Activated T-helper 1 cell treated with Interleukin-2 at 50 U/mL for 16 hours (primary cell): ENCODE results near the gene TPT1.

Experiments
- DNase-seq: peaks from one replicate; pipeline ENCODE4 v3.0.0-alpha.2; 2020; ENCODE audit warnings: low read depth

TPT1 gene

GRCh38 chr13:45333977-45334922, 6.7 kb downstream of the TPT1 start:
- peak; percentile 23 for DNase-seq

GRCh38 chr13:45333251-45333976, 7.6 kb downstream of the TPT1 start:
- no peak for DNase-seq

DNA sequence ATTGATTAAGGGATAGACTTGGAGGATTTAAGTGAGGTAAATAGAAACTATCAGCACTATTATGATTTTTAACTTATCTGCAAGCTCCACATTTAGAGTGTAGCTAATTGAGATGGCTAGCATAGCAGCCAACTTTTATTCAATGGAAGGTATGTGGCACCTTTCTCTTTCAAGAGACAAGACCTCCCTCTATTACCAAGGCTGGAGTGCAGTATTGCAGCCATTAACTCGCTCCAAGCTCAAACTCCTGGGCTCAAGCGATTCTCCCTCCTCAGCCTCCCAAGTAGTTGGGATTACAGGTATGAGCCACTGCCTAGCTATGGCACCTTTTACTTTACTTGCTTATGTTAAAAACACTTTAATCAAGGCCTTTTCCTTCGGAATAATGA, 8.2 kb downstream of the TPT1 start:
- DNase-seq, result no peak

GRCh38 chr13:45332036-45332830, 8.8 kb downstream of the TPT1 start:
- DNase-seq, result no peak

GRCh38 chr13:45331692-45332035, 9.3 kb downstream of the TPT1 start:
- no peak for DNase-seq

- DNase-seq, result no peak
Measured at GRCh38 chr13:45331123-45331619, 9.8 kb downstream of the TPT1 start.

GRCh38 chr13:45328661-45329111, 12.3 kb downstream of the TPT1 start:
- DNase-seq, result no peak

DNA sequence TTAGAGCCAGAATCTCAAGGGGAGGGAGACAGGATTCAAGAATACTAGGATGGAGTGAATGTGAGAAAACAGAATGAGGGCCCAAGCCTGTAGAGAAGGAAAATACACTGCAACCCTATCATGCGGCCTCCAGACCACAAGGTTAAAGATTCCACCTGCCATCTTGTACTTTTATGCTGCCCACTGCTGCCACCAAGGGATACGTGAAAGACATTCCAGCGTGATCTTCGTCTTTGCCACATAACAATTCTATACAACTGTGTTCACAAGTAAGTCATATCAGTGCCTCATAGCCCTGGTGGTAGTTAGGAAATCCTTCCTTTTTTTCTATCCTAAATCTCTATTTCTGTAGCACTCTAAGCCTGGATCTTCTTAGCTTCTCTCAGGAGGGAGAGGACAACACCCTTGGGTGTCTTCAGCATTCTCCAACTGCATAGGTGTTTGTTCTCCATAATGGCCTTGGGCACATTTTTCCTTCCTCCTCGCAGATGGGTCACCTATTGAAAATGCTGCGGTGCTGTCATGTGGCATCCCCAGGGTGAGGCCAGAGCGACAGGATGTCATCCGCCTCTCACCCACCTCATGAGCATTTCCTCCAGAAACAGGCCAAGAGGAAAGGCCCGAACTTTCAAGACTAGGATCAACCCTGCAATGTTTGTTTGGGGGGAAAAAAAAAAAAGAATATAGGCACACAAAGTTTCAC, 13.6 kb downstream of the TPT1 start:
- no peak for DNase-seq

GRCh38 chr13:45325806-45326205, 15.2 kb downstream of the TPT1 start:
- no peak for DNase-seq

- DNase-seq, result no peak
Measured at GRCh38 chr13:45320876-45321629, 19.9 kb downstream of the TPT1 start.

DNA sequence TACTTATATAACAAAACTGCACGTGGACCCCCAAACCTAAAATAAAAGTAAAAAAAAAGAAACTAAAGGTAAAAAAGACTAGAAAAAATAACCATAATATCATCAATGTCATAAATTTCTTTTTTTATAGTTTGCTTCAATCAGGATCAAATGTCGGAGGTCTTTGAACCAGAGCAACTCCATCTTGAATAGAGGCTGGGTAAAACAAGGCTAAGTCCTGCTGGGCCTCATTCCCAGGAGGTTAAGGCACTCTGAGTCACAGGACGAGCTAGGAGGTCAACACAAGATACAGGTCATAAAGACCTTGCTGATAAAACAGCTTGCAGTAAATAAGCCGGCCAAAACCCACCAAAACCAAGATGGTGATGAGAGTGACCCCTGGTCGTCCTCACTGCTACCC, 24.0 kb downstream of the TPT1 start:
- DNase-seq, result no peak

DNA sequence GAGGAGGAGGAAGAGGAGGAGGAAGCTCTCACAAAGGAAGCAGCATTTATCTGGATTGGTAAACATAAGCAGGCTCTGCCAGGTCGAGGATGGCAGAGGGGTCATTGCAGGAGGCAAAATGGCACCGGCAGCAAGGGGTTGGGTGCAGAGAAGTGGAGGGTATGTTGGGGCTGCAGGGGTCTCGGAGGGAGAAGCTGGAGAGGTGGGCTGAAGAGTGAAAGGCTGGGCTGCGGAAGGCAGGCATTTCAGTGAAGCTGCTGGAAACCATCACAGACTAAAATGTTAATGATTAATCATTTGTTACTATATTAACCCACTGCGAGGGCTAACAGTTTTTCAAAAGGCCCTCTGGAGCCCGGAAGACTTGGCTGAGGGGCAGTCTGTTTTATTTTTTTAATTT, 24.6 kb downstream of the TPT1 start:
- no peak for DNase-seq

- DNase-seq, result no peak
Measured at GRCh38 chr13:45315520-45316167, 25.3 kb downstream of the TPT1 start.

- no peak for DNase-seq
Measured at GRCh38 chr13:45314822-45315221, 26.2 kb downstream of the TPT1 start.

DNA sequence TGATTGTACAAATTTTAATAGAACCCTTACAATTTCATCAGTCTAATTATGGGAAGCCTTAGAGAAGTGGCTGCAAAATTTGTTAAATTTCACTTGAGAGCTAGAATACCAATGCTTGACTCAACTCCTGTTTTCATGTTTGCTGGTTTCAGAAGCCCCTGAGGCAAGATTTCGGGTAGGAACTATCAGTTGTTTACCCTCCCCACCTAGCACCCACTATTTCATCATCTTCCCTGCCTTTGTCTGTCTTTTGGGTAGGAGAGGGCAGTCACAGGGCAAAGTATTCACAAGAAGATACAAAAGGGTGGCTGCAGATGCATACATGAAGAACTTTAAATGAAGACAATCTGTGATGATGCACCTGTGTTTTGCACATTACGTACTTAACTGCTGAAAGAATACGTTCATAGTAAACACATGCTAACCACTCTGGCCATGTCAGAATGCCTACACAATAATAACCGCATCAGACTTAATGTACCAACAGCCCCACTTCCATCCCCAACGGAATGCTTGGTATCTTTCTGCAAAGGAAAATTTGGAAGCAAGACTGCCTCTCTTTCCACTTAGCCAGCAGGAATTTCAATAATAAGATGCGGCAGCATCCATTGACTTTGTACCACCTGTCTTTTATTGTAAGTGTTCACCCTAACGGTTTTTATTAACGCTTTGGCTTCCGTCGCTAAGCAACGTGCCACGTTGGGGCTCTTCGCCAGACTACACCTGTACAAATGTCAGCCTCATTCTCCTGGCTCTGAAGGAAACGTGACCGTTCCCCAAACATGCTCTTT, 30.4 kb downstream of the TPT1 start:
- DNase-seq, result no peak

- no peak for DNase-seq
Measured at GRCh38 chr13:45306966-45307365, 34.0 kb downstream of the TPT1 start.

DNA sequence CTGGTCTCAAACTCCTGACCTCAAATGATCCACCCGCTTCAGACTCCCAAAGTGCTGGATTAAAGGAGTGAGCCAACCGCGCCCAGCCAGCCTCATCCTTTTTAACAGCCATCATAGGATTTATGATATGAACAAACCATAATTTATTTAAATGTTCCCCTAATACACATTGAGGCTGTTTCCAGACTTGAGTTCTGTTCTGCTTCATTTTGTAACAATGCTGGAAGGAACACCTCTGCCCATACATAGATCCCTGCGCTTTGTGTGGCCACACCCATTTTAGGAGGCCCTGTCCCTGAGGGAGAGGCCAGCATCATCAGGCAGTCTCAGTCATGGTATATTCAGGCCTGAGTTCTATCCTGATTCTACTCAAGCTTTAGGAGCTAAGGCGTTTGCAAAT, 35.9 kb downstream of the TPT1 start:
- DNase-seq, result no peak

DNA sequence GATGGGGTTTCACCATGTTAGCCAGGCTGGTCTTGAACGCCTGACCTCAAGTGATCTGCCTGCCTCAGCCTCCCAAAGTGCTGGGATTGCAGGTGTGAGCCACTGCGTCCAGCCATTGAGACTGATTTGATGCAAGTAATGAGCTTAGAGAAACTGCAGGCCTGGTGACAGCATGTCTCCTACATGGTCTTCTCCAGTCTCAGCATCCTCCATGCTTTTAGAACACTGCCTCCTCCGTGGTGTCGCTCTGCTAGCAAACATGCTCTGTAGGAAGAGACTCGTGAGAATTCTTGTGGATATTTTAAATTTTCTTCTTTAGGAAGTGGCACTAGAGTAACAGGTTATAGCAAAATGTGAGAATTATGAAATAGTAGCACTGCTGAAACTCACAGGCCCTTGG, 37.1 kb downstream of the TPT1 start:
- no peak for DNase-seq

DNA sequence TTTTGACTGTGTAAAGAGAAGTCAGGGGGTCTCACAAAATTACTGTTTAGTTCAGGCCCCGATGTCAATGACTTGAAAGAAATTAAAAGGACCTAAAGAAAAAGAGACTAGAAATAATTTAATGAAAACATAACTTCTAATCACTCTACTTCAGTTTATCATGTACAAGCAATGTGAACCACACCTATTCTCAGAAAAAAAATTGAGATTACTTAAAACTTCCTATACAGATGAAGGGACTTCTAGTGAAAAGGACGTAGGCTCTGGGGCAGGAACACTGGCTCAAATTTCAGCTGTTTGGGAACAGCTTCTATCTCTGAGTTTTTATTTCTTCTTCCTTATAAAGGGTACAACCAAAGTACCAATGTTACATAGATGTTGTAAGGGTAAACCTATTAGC, 38.0 kb downstream of the TPT1 start:
- DNase-seq, result no peak

DNA sequence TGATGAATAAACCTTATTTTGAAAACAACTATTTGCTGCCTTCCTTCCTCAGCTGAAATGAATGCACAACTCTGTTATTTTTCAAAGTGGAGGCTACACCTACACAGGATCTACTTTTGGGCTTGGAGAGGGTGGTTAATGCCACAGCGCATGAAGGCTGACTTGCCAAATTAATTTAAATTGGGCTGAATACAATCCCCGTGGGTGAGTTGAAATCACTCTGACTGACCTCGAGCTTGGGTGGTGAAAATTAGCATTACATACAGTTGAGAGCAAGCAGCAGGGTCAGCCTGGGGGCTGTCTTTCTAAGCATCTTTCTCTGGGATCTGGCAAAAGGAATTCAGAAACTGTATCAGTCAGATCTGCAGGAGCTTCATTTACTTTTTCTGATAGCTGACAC, 38.5 kb downstream of the TPT1 start:
- no peak for DNase-seq
